GM20000 (cell line): ENCODE results near the gene KCNQ1OT1.
A peak's percentile ranks its signal among the peaks of the same experiment; 100 is the strongest.

Source experiments
- DNase-seq: peaks from one replicate; pipeline ENCODE4 v3.0.0; 2012; ENCODE audit warnings: low spot score
- TF ChIP-seq, protein P1 (sequence below): IDR thresholded peaks from 2 replicates; pipeline ENCODE4 v1.5.1; 2012; ENCODE audit warnings: mild to moderate bottlenecking, control low read depth; ENCODE audit errors: extremely low read depth, missing control alignments

KCNQ1OT1 gene

GRCh38 chr11:2703363-2704141 is 3.8 kb upstream of the KCNQ1OT1 start:
- no peak for DNase-seq
- TF ChIP-seq, protein P1, sequence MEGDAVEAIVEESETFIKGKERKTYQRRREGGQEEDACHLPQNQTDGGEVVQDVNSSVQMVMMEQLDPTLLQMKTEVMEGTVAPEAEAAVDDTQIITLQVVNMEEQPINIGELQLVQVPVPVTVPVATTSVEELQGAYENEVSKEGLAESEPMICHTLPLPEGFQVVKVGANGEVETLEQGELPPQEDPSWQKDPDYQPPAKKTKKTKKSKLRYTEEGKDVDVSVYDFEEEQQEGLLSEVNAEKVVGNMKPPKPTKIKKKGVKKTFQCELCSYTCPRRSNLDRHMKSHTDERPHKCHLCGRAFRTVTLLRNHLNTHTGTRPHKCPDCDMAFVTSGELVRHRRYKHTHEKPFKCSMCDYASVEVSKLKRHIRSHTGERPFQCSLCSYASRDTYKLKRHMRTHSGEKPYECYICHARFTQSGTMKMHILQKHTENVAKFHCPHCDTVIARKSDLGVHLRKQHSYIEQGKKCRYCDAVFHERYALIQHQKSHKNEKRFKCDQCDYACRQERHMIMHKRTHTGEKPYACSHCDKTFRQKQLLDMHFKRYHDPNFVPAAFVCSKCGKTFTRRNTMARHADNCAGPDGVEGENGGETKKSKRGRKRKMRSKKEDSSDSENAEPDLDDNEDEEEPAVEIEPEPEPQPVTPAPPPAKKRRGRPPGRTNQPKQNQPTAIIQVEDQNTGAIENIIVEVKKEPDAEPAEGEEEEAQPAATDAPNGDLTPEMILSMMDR, result no peak

GRCh38 chr11:2702771-2703362 is 3.1 kb upstream of the KCNQ1OT1 start:
- no peak for DNase-seq
- TF ChIP-seq, protein P1, result no peak

- TF ChIP-seq, protein P1, result no peak
- no peak for DNase-seq
Measured at GRCh38 chr11:2701898-2702434, 2.2 kb upstream of the KCNQ1OT1 start.

DNA sequence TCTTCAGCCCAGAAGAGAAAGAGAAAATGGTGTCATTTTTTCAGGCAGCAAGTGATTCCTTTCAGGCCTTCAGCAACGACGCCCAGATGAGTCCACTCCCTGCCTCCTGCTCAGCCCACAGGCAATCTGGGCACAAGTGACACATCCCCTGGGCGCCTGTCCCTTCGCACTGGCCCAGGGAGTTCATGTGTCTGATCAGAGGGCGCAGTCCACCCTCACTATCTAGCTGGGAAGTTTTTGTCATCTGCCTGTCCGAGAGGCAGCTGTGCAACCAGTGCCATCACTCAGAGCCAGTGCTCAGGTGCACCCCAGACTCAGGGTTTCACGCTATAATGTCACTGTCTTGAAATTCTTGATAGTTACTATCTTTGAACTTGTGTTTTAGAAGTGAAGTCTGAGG is 1.4 kb upstream of the KCNQ1OT1 start:
- DNase-seq, result no peak
- TF ChIP-seq, protein P1, result no peak

DNA sequence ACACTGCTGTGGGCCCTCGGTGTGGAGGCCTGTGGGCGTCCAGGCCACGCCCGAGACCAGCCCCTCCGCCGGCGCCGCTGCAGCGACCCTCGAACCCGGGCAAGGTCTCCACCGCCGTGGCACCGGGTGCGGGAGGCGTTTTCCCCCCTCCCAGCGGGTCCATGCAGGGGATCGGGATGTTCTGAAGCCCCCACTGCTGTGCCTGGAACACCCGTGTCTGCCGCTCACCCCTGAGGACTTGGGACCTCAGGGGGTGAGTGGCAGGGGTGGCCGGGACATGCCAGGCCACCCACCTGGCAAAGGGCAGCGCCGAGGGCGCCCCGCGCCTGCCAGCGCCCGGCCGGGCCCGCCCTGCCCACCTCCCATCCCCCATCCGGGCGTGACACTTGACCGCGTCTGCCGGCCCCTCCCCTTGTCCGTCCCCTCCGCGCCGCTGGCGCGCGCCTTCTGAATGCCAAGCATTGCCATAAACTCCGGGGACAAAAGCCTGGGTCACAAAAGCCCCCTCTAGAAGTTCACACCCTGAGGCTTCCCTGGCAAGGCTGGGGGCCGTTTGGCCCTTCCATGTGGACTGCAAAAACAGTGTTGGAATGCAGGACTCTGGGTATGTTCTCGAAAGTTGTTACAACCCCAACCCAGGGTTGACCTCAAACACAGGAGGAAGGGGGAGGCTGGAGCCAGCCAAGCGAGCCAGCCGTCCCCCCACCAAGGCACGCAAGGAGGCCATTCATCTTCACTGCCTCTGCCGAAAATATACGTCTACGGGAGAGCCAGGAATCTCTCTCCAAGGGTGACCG is 819 bp upstream of the KCNQ1OT1 start:
- DNase-seq, result peak; percentile 72
- TF ChIP-seq, protein P1, result no peak

DNA sequence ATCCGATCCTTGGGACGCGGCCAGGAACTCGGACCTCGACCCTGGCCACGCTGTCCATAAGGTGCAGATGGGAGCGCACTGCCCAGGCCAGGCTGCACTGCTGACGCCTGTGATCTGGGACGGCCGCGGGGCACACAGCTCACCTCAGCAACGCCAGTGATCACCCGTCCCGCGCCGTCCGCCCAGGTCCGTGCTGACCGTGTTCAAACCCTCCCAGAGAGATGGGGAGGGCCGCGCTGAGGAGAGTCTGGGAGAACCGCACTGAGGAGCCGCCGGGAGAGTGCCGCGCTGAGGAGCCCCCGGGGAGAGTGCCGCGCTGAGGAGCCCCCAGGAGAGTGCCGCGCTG is 636 bp downstream of the KCNQ1OT1 start:
- TF ChIP-seq, protein P1, result no peak
- no peak for DNase-seq
